Testis (tissue), 2 donors: Measurements from ENCODE around the gene SLC38A2.

ENCODE experiments used
- POLR2A ChIP-seq: fragments of 450-650 bp; IDR thresholded peaks from one replicate; pipeline ENCODE4 v1.6.1; 2017; ENCODE audit warnings: antibody characterized with exemption, mild to moderate bottlenecking, moderate library complexity
- TF ChIP-seq, protein P1 (sequence below), 3 experiments: fragments of 450-650 bp in 2 of 3; fragments of 200-600 bp in 1 of 3; sonication (generic) in 1 of 3; IDR thresholded peaks; one replicate each; pipeline ENCODE4 v1.5.1; 2016 to 2019; ENCODE audit warnings: antibody characterized with exemption in 3 of 3, mild to moderate bottlenecking in 2 of 3, moderate library complexity in 1 of 3

- TF ChIP-seq POLR2A: no peak
- TF ChIP-seq, protein P1, sequence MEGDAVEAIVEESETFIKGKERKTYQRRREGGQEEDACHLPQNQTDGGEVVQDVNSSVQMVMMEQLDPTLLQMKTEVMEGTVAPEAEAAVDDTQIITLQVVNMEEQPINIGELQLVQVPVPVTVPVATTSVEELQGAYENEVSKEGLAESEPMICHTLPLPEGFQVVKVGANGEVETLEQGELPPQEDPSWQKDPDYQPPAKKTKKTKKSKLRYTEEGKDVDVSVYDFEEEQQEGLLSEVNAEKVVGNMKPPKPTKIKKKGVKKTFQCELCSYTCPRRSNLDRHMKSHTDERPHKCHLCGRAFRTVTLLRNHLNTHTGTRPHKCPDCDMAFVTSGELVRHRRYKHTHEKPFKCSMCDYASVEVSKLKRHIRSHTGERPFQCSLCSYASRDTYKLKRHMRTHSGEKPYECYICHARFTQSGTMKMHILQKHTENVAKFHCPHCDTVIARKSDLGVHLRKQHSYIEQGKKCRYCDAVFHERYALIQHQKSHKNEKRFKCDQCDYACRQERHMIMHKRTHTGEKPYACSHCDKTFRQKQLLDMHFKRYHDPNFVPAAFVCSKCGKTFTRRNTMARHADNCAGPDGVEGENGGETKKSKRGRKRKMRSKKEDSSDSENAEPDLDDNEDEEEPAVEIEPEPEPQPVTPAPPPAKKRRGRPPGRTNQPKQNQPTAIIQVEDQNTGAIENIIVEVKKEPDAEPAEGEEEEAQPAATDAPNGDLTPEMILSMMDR (IDR thresholded peaks at IDR 0.05): no peak
These were observed 16.6 kb upstream of the SLC38A2 start for GRCh38 chr12:46389031-46389616.
